Heart right ventricle (tissue), 16 donors: ENCODE results near the gene CYYR1. TPM values are rescaled to one million over a fixed set of nuclear protein-coding genes. Genes with fewer than 3 reads are reported as not detected.

Experiments
- ATAC-seq, 8 donors: fragments of 200-7000 bp; cut with Tn5 transposase; one replicate each; pipeline ENCODE4 v1.9.1; 2020; ENCODE audit warnings: mild to moderate bottlenecking in 8 of 8, moderate library complexity in 8 of 8, moderate number of reproducible peaks in 1 of 8
- DNase-seq, 2 donors: peaks; one replicate each; pipeline ENCODE4 v3.0.0-alpha.2; 2020
- H3K27ac ChIP-seq, 10 donors: fragments of 200-600 bp; sonication (generic) in 2 of 10; one replicate each; pipeline versions ENCODE4 v1.5.0 to v1.8.0; 2020 to 2022; ENCODE audit warnings: mild to moderate bottlenecking in 3 of 10
- H3K27me3 ChIP-seq, 7 donors: fragments of 200-600 bp; one replicate each; pipeline ENCODE4 v1.8.0; 2021 to 2022; ENCODE audit warnings: mild to moderate bottlenecking in 2 of 7
- H3K36me3 ChIP-seq, 9 donors: fragments of 200-600 bp; sonication (generic) in 1 of 9; one replicate each; pipeline versions ENCODE4 v1.5.0 to v1.8.0; 2020 to 2022; ENCODE audit warnings: mild to moderate bottlenecking in 2 of 9
- H3K4me1 ChIP-seq, 9 donors: fragments of 200-600 bp; sonication (generic) in 1 of 9; one replicate each; pipeline versions ENCODE4 v1.5.0 to v1.8.0; 2020 to 2022; ENCODE audit warnings: mild to moderate bottlenecking in 4 of 9
- H3K4me3 ChIP-seq, 10 donors: fragments of 200-600 bp; sonication (generic) in 2 of 10; one replicate each; pipeline versions ENCODE4 v1.5.0 to v1.8.0; 2020 to 2022; ENCODE audit warnings: mild to moderate bottlenecking in 7 of 10, moderate library complexity in 2 of 10
- H3K9me3 ChIP-seq, 11 donors: fragments of 200-600 bp in 10 of 11; sonication (generic) in 2 of 11; one replicate each; pipeline versions ENCODE4 v1.5.0 to v1.8.0; 2013 to 2022; ENCODE audit warnings: mild to moderate bottlenecking in 2 of 11, control low read depth in 1 of 11, moderate library complexity in 1 of 11
- CTCF ChIP-seq, 9 donors: fragments of 200-600 bp; sonication (generic) in 2 of 9; IDR thresholded peaks; one replicate each; pipeline versions ENCODE4 v1.5.0 to v1.8.0; 2021 to 2022; ENCODE audit warnings: antibody characterized with exemption in 9 of 9, mild to moderate bottlenecking in 5 of 9, moderate library complexity in 1 of 9
- WGBS, 2 donors: extraction: QIAGEN DNeasy Blood & Tissue Kit; methylation state at CpG; one replicate each; pipeline ENCODE4 v1.1.7; 2013; ENCODE audit warnings: inconsistent platforms in 1 of 2; 5-methylcytosine and 5-hydroxymethylcytosine counted together
- intact Hi-C, 10 donors: fragments of 100-400 bp; cut with DNase I; formaldehyde crosslinking; loops; one replicate each; pipeline versions ENCODE4 v1.11.1 to v1.14.2; 2022
- polyA plus RNA-seq, 2 donors: library from polyadenylated mRNA; stranded (reverse); fragments of 200-250 nt; gene quantifications; one replicate each; pipeline ENCODE4 v1.2.3, GENCODE V29; 2013
- total RNA-seq, 10 donors: library from RNA; stranded (reverse); fragmentation: NEBNext Ultra II Directional in 3 of 10; extraction: Animal tissue kit (Norgen Biotek cat#: 25700) in 3 of 10; gene quantifications; one replicate each; pipeline versions ENCODE4 v1.2.1 to v1.2.4, GENCODE V29; 2021 to 2023
- donor health status: Arrhythmogenic right ventricular cardiomyopathy.
- donor health status: ischemic (EF 13 %, LVEDD 7.1; RV severe dilation, severe dysfunction).
- donor health status: healthy with polysubstance abuse.
- donor health status: DM: no; HTN: yes; CAD: no.
- donor health status: DM: no; HTN: no; CAD: no.
- donor health status: ischemic (EF 25% LVEDD 6.9; RV normal size, moderate dysfunction).
- donor health status: ischemic (EF 25% LVEDD 5.7; RV mildly dilated, moderate dysfunction).
- donor health status: healthy.
- donor health status: DM: yes; HTN: yes; CAD: no.
- donor health status: Ischemic cardiomyopathy.
- donor health status: ischemic (EF 35%, LVEDD 5.7; RV mildly dilated, moderate dysfunction).
- donor health status: nonischemic (EF 11% LVEDD 7.7; RV severe dilation, severe dysfunction).
- donor health status: DM: yes; HTN: yes; CAD: no.
- donor health status: PGD.
- donor health status: ischemic (EF 29% LVEDD 5.4; RV normal size, mild dysfunction).
- donor health status: nonischemic (EF 23%, LVEDD 6.1; RV moderate dilation, normal function).

The CYYR1 gene
- total and polyA plus RNA-seq, 12 donors = 10.8 to 38.2 (median 15.8) TPM

- Histone ChIP-seq H3K9me3 (no peaks in the 10 kb centered on the region), H3K4me1 (no peaks in the 10 kb centered on the region), H3K36me3 (no peaks in the 10 kb centered on the region), H3K27ac (no peak overlapping the region), H3K4me3 (no peak overlapping the region), H3K27me3 (no peaks in the 10 kb centered on the region)
- ATAC-seq (no peak), DNase-seq (no peak)
- no peak for TF ChIP-seq CTCF (IDR thresholded peaks at IDR 0.05)
- intact Hi-C loops = no loop called here
- 80 to 81% methylated on average over 3 of the region's 3 CpGs for WGBS, 2 donors
Observed at GRCh38 chr21:26422138-26422537, 150.9 kb downstream of the CYYR1 start.

- Histone ChIP-seq H3K9me3 (no peaks in the 10 kb centered on the region), H3K36me3 (no peaks in the 10 kb centered on the region), H3K4me1 (no peaks in the 10 kb centered on the region), H3K27ac (no peak overlapping the region), H3K4me3 (no peak overlapping the region), H3K27me3 (no peaks in the 10 kb centered on the region)
- intact Hi-C loops = no loop called here
- 85 to 86% methylated on average over 1 of the region's 1 CpG for WGBS, 2 donors
- DNase-seq (no peak), ATAC-seq (no peak)
- TF ChIP-seq CTCF (IDR thresholded peaks at IDR 0.05) = no peak
Observed at GRCh38 chr21:26421724-26422123, 151.4 kb downstream of the CYYR1 start.
